IPS-18c (cell line): ENCODE results near the gene PIGA.
"Not testable (repeated sequence)": the region's sequence is repeated elsewhere in the genome, so short reads cannot be mapped to it uniquely, and the experiment has no call there.

Source experiments
- H3K4me3 ChIP-seq: 2 replicates; pipeline ENCODE4 v1.7.0; 2013; ENCODE audit warnings: low read depth, mild to moderate bottlenecking, low read length, moderate library complexity; ENCODE audit not compliant: insufficient read depth
- H3K9me3 ChIP-seq: one replicate; pipeline ENCODE4 v1.6.1; 2013; ENCODE audit warnings: mild to moderate bottlenecking, low read length, moderate library complexity; ENCODE audit not compliant: control insufficient read depth, insufficient read depth

PIGA gene

GRCh38 chrX:15334561-15334960, 762 bp downstream of the PIGA start:
- peak overlapping the region; percentile 68 for H3K4me3 ChIP-seq
- no peaks in the 10 kb centered on the region for H3K9me3 ChIP-seq

- H3K9me3 ChIP-seq: no peaks in the 10 kb centered on the region
- no peak overlapping the region for H3K4me3 ChIP-seq
Measured at GRCh38 chrX:15328821-15329220, 6.5 kb downstream of the PIGA start.

GRCh38 chrX:15328131-15328530, 7.2 kb downstream of the PIGA start:
- Histone ChIP-seq H3K9me3 (no peaks in the 10 kb centered on the region), H3K4me3 (no peak overlapping the region)

GRCh38 chrX:15322472-15322871, 12.9 kb downstream of the PIGA start:
- H3K4me3 ChIP-seq: no peak overlapping the region
- no peaks in the 10 kb centered on the region for H3K9me3 ChIP-seq

GRCh38 chrX:15322072-15322471, 13.3 kb downstream of the PIGA start:
- H3K9me3 ChIP-seq: no peaks in the 10 kb centered on the region
- no peak overlapping the region for H3K4me3 ChIP-seq

- no peaks in the 10 kb centered on the region for H3K9me3 ChIP-seq
- H3K4me3 ChIP-seq: no peak overlapping the region
Measured at GRCh38 chrX:15321447-15321846, 13.9 kb downstream of the PIGA start.

- Histone ChIP-seq H3K4me3 (no peak overlapping the region), H3K9me3 (no peaks in the 10 kb centered on the region)
Measured at GRCh38 chrX:15320297-15320696, 15.0 kb downstream of the PIGA start.

GRCh38 chrX:15319075-15319474, 16.2 kb downstream of the PIGA start:
- H3K4me3 ChIP-seq: no peak overlapping the region
- H3K9me3 ChIP-seq: no peaks in the 10 kb centered on the region

- Histone ChIP-seq H3K4me3 (no peak within 1 kb of the TSS), H3K9me3 (no peaks in the 10 kb centered on the region)
Measured at GRCh38 chrX:15315509-15315908, 19.8 kb downstream of the PIGA start, which contains the start of gene ASB11. Gene ASB11, minus strand, starts transcription at chrX:15315640. Its CDS starts 35 bp downstream, at chrX:15315605.

- no peaks in the 10 kb centered on the region for H3K9me3 ChIP-seq
- H3K4me3 ChIP-seq: no peak overlapping the region
Measured at GRCh38 chrX:15314472-15314871, 20.9 kb downstream of the PIGA start.

GRCh38 chrX:15311119-15311518, 24.2 kb downstream of the PIGA start:
- H3K4me3 ChIP-seq: no peak overlapping the region
- no peaks in the 10 kb centered on the region for H3K9me3 ChIP-seq

GRCh38 chrX:15310117-15310516, 25.2 kb downstream of the PIGA start:
- Histone ChIP-seq H3K9me3 (no peaks in the 10 kb centered on the region), H3K4me3 (no peak overlapping the region)

GRCh38 chrX:15305899-15306298, 29.4 kb downstream of the PIGA start:
- H3K9me3 ChIP-seq, H3K4me3 ChIP-seq: not testable (repeated sequence)

GRCh38 chrX:15301924-15302323, 33.4 kb downstream of the PIGA start:
- H3K9me3 ChIP-seq: no peaks in the 10 kb centered on the region
- no peak overlapping the region for H3K4me3 ChIP-seq

- Histone ChIP-seq H3K4me3 (no peak overlapping the region), H3K9me3 (no peaks in the 10 kb centered on the region)
Measured at GRCh38 chrX:15299941-15300851, 35.1 kb downstream of the PIGA start.

GRCh38 chrX:15298780-15299179, 36.5 kb downstream of the PIGA start:
- H3K9me3 ChIP-seq: no peaks in the 10 kb centered on the region
- no peak overlapping the region for H3K4me3 ChIP-seq

GRCh38 chrX:15298201-15298600, 37.1 kb downstream of the PIGA start:
- H3K4me3 ChIP-seq: no peak overlapping the region
- H3K9me3 ChIP-seq: no peaks in the 10 kb centered on the region

- no peak overlapping the region for H3K4me3 ChIP-seq
- no peaks in the 10 kb centered on the region for H3K9me3 ChIP-seq
Measured at GRCh38 chrX:15293451-15293850, 41.9 kb downstream of the PIGA start.

GRCh38 chrX:15292861-15293260, 42.5 kb downstream of the PIGA start:
- H3K9me3 ChIP-seq: no peaks in the 10 kb centered on the region
- no peak overlapping the region for H3K4me3 ChIP-seq
